MM.1S (cell line): Measurements from ENCODE around the gene RPL27.

Experiments used
- DNase-seq: peaks from one replicate; pipeline ENCODE4 v3.0.0-alpha.2; 2015
- H2AFZ ChIP-seq: fragments of 300-600 bp; sonication (generic); 2 replicates; pipeline ENCODE4 v1.6.0; 2016; ENCODE audit warnings: antibody characterized with exemption, low read length
- H3F3A ChIP-seq: fragments of 300-600 bp; sonication (generic); 2 replicates; pipeline ENCODE4 v1.6.1; 2016; ENCODE audit warnings: mild to moderate bottlenecking, antibody characterized with exemption, low read length, moderate library complexity, mixed read lengths; ENCODE audit not compliant: insufficient read depth
- H3K27ac ChIP-seq: fragments of 300-600 bp; sonication (generic); 2 replicates; pipeline ENCODE4 v1.5.1; 2016; ENCODE audit warnings: mild to moderate bottlenecking, low read length
- H3K27me3 ChIP-seq: fragments of 300-600 bp; sonication (generic); replicated peaks from 2 replicates; pipeline ENCODE4 v1.6.0; 2016; ENCODE audit warnings: low read length; ENCODE audit not compliant: insufficient read depth
- H3K36me3 ChIP-seq: fragments of 300-600 bp; sonication (generic); replicated peaks from 2 replicates; pipeline ENCODE4 v1.6.1; 2016; ENCODE audit warnings: mild to moderate bottlenecking, low read length, mixed read lengths; ENCODE audit not compliant: insufficient read depth
- H3K4me1 ChIP-seq: fragments of 300-600 bp; sonication (generic); 2 replicates; pipeline ENCODE4 v1.6.1; 2016; ENCODE audit warnings: low read length, mixed read lengths
- H3K4me2 ChIP-seq: fragments of 300-600 bp; sonication (generic); 2 replicates; pipeline ENCODE4 v1.6.0; 2016; ENCODE audit warnings: low read depth, low read length
- H3K4me3 ChIP-seq: fragments of 300-600 bp; sonication (generic); 2 replicates; pipeline ENCODE4 v1.5.1; 2016; ENCODE audit warnings: low read length, mixed read lengths
- H3K79me2 ChIP-seq: fragments of 300-600 bp; sonication (generic); 2 replicates; pipeline ENCODE4 v1.6.1; 2016; ENCODE audit warnings: mixed run types, low read length, mixed read lengths
- H3K9ac ChIP-seq: fragments of 300-600 bp; sonication (generic); 2 replicates; pipeline ENCODE4 v1.6.1; 2016; ENCODE audit warnings: low read length, mixed read lengths
- H3K9me2 ChIP-seq: fragments of 300-600 bp; sonication (generic); replicated peaks from 2 replicates; pipeline ENCODE4 v1.6.1; 2016; ENCODE audit warnings: mild to moderate bottlenecking, low read length, mixed read lengths; ENCODE audit not compliant: insufficient read depth
- H3K9me3 ChIP-seq: fragments of 300-600 bp; sonication (generic); replicated peaks from 2 replicates; pipeline ENCODE4 v1.6.1; 2016; ENCODE audit warnings: mild to moderate bottlenecking, low read length, mixed read lengths; ENCODE audit not compliant: insufficient read depth
- H4K20me1 ChIP-seq: fragments of 300-600 bp; sonication (generic); 2 replicates; pipeline ENCODE4 v1.6.1; 2016; ENCODE audit warnings: mild to moderate bottlenecking, low read length, moderate library complexity, mixed read lengths; ENCODE audit not compliant: insufficient read depth
- EZH2 ChIP-seq: fragments of 300-600 bp; sonication (generic); optimal IDR thresholded peaks from 2 replicates; pipeline ENCODE3; 2017; ENCODE audit warnings: low read depth, mild to moderate bottlenecking, antibody characterized with exemption, low read length, mixed read lengths
- EZH2phosphoT487 ChIP-seq: fragments of 300-600 bp; sonication (generic); IDR thresholded peaks from 2 replicates; pipeline ENCODE4 v1.6.1; 2018; ENCODE audit warnings: antibody characterized with exemption, low read length
- TF ChIP-seq, protein P1 (sequence below): fragments of 300-600 bp; sonication (generic); IDR thresholded peaks from 2 replicates; pipeline ENCODE4 v1.5.1; 2016; ENCODE audit warnings: antibody characterized with exemption, low read length, mixed read lengths

RPL27 gene

DNA sequence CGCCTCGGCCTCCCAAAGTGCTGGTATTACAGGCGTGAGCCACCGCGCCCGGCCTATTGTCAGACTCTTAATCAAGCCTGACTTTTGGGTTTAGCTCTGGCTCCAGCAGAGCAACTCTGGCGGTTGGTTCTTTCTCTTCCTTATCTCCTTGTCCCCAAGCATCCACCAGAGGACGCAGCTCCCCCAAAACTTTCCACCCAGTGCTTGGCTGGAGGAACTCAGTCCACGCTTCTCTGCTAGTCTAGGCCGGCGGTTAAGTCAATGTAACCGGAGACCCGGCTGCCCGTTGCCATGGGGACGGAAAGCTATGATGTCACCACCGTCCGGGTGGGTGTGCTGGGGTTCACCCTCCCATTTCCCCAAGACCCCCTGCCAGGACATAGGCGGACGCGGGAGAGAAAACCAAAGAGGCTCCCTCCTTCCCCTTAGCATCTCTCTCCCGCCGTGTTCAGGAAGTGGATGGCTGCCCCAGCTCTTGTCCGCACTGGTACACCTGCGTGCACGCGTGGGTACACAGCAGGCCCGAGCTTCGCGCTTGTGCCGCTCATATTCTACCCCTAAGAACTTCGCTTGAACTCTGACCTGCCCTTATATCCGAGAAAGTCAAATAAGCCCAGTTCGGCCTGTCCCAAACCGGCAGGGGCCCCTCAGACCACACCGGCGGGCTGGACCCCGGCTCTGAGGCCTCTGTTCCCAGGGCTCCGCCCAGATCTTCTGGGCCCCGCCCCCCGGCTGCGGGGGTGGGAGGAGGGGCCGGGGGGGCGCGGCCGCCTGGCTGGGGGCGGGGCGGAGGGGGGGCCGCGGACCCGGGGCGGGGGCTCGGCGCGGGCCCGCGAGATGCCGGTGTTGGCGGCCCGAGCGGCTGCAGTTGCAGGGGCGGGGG lies 26.4 kb downstream of the RPL27 start, which contains the start of gene RND2:
TSS of gene RND2 (plus strand) at position 825 of the 883 bp plus-strand sequence. CDS start 117 bp downstream, outside the sequence.
- peak within 1 kb of the TSS; percentile 76 for H2AFZ ChIP-seq
- H3K9me3 ChIP-seq = no peaks in the 10 kb centered on the region
- no peaks in the 10 kb centered on the region for H4K20me1 ChIP-seq
- no peaks in the 10 kb centered on the region for H3K79me2 ChIP-seq
- peak within 1 kb of the TSS; percentile 86 for H3K4me2 ChIP-seq
- H3F3A ChIP-seq = peaks cover 5% of the 10 kb centered on the region; the same call in 1 of the 2 replicates
- no peak within 1 kb of the TSS for H3K27ac ChIP-seq
- peak; percentile 86 for DNase-seq
- H3K4me1 ChIP-seq = no peaks in the 10 kb centered on the region
- H3K36me3 ChIP-seq = no peaks in the 10 kb centered on the region
- TF ChIP-seq EZH2phosphoT487 (no peak), EZH2 (no peak)
- TF ChIP-seq, protein P1, sequence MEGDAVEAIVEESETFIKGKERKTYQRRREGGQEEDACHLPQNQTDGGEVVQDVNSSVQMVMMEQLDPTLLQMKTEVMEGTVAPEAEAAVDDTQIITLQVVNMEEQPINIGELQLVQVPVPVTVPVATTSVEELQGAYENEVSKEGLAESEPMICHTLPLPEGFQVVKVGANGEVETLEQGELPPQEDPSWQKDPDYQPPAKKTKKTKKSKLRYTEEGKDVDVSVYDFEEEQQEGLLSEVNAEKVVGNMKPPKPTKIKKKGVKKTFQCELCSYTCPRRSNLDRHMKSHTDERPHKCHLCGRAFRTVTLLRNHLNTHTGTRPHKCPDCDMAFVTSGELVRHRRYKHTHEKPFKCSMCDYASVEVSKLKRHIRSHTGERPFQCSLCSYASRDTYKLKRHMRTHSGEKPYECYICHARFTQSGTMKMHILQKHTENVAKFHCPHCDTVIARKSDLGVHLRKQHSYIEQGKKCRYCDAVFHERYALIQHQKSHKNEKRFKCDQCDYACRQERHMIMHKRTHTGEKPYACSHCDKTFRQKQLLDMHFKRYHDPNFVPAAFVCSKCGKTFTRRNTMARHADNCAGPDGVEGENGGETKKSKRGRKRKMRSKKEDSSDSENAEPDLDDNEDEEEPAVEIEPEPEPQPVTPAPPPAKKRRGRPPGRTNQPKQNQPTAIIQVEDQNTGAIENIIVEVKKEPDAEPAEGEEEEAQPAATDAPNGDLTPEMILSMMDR = peak; percentile 73
- no peaks in the 10 kb centered on the region for H3K9me2 ChIP-seq
- H3K4me3 ChIP-seq = peak within 1 kb of the TSS; percentile 65
- H3K27me3 ChIP-seq = no peaks in the 10 kb centered on the region
- peak within 1 kb of the TSS; percentile 48 for H3K9ac ChIP-seq

DNA sequence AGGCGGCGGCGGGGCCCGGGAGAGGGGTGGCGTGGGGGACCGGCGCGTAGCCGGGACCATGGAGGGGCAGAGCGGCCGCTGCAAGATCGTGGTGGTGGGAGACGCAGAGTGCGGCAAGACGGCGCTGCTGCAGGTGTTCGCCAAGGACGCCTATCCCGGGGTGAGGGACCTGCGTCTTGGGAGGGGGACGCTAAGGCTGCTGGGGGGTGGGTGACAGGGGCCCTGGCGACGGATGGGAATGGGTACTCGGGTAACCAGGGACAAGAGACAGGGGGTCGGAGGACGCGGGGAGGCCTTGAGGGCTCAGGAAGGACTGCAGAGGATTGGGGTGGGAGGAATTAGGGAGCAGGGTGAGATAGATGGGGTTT lies 27.1 kb downstream of the RPL27 start:
- Histone ChIP-seq H3K27me3 (no peaks in the 10 kb centered on the region), H2AFZ (no peak overlapping the region), H3K9ac (no peak overlapping the region), H3K27ac (no peak overlapping the region), H3K79me2 (no peaks in the 10 kb centered on the region), H3K4me1 (no peaks in the 10 kb centered on the region), H3K9me3 (no peaks in the 10 kb centered on the region), H3K4me2 (no peak overlapping the region), H3K4me3 (no peak overlapping the region), H3K9me2 (no peaks in the 10 kb centered on the region), H4K20me1 (no peaks in the 10 kb centered on the region), H3F3A (peaks cover 5% of the 10 kb centered on the region; the same call in 1 of the 2 replicates), H3K36me3 (no peaks in the 10 kb centered on the region)
- no peak for DNase-seq
- TF ChIP-seq EZH2phosphoT487 = no peak
- TF ChIP-seq, protein P1 = no peak
- no peak for TF ChIP-seq EZH2

- no peaks in the 10 kb centered on the region for H3K36me3 ChIP-seq
- H3K4me1 ChIP-seq = no peaks in the 10 kb centered on the region
- TF ChIP-seq, protein P1 = no peak
- no peak for TF ChIP-seq EZH2
- TF ChIP-seq EZH2phosphoT487 = no peak
- H3K9me3 ChIP-seq = no peaks in the 10 kb centered on the region
- H3K27me3 ChIP-seq = no peaks in the 10 kb centered on the region
- H3K9me2 ChIP-seq = no peaks in the 10 kb centered on the region
- H2AFZ ChIP-seq = no peak overlapping the region
- H3K4me3 ChIP-seq = no peak overlapping the region
- no peak overlapping the region for H3K27ac ChIP-seq
- no peak overlapping the region for H3K4me2 ChIP-seq
- H3F3A ChIP-seq = peaks cover 5% of the 10 kb centered on the region; the same call in 1 of the 2 replicates
- no peak for DNase-seq
- H3K9ac ChIP-seq = no peak overlapping the region
- no peaks in the 10 kb centered on the region for H4K20me1 ChIP-seq
- no peaks in the 10 kb centered on the region for H3K79me2 ChIP-seq
These were observed 27.7 kb downstream of the RPL27 start for GRCh38 chr17:43025766-43026537.
